ENCODE measurements around the gene BTN2A1.

GRCh38 chr6:26454631-26455030 lies 3.1 kb upstream of the BTN2A1 start:
- TF ChIP-seq CTCF (IDR thresholded peaks at IDR 0.05) (no peak), POLR2A (IDR thresholded peaks at IDR 0.05) (no peak), POLR2AphosphoS5 (IDR thresholded peaks at IDR 0.05) (no peak)

Data from transverse colon (tissue), 4 donors.